Measurements from ENCODE around the gene CMIP. TPM values are rescaled to one million over a fixed set of nuclear protein-coding genes. Genes with fewer than 3 reads are reported as not detected.

The CMIP gene
- total RNA-seq, 1 experiment from 2014 or later, result 25.7 TPM

GRCh38 chr16:81675662-81676061 is 231.1 kb downstream of the CMIP start:
- POLR2A ChIA-PET (ENCODE audit: unreplicated experiment), result no interaction called here
- Histone ChIP-seq H3K27me3 (ENCODE audit: low read length) (no peaks in the 10 kb centered on the region), H3K9me2 (replicated peaks; ENCODE audit: low read length) (no peaks in the 10 kb centered on the region), H2AFZ (ENCODE audit: low read length) (no peak overlapping the region), H3K36me3 (ENCODE audit: low read depth, low read length) (peaks cover 13% of the 10 kb centered on the region), H3F3A (ENCODE audit: low read length, unreplicated experiment) (no peaks in the 10 kb centered on the region), H3K4me3 (ENCODE audit: low read length) (no peak overlapping the region), H3K9me3 (ENCODE audit: low read length) (no peaks in the 10 kb centered on the region), H3K4me1 (ENCODE audit: insufficient read depth, low read length) (no peaks in the 10 kb centered on the region), H4K20me1 (ENCODE audit: low read length) (no peaks in the 10 kb centered on the region), H3K79me2 (ENCODE audit: low read length) (no peaks in the 10 kb centered on the region), H3K4me2 (ENCODE audit: low read length) (no peak overlapping the region), H3K9ac (ENCODE audit: low read length) (no peak overlapping the region), H3K27ac (ENCODE audit: low read length) (no peak overlapping the region)
- no TSS peak for BruUV-seq (replicated peaks)
- intact Hi-C loops (cut with micrococcal nuclease), result no loop called here
- DNase-seq (no peak), ATAC-seq (no peak)
- TF ChIP-seq EZH2phosphoT487 (IDR thresholded peaks at IDR 0.05; ENCODE audit: borderline replicate concordance, low read length) (no peak), EZH2 (IDR thresholded peaks at IDR 0.05; ENCODE audit: low read length, unreplicated experiment) (no peak), CTCF (conservative IDR thresholded peaks at IDR 0.05; ENCODE audit: low read depth, low read length) (no peak)
- CTCF ChIA-PET, result no interaction called here

- no peaks in the 10 kb centered on the region for H3K4me1 ChIP-seq (ENCODE audit: insufficient read depth, low read length)
- H2AFZ ChIP-seq (ENCODE audit: low read length), result no peak overlapping the region
- intact Hi-C loops (cut with micrococcal nuclease), result no loop called here
- ATAC-seq (no peak), DNase-seq (no peak)
- H3K27ac ChIP-seq (ENCODE audit: low read length), result no peak overlapping the region
- H3K9me2 ChIP-seq (replicated peaks; ENCODE audit: low read length), result no peaks in the 10 kb centered on the region
- H4K20me1 ChIP-seq (ENCODE audit: low read length), result no peaks in the 10 kb centered on the region
- no peak overlapping the region for H3K4me3 ChIP-seq (ENCODE audit: low read length)
- CTCF ChIA-PET, result no interaction called here
- H3K9me3 ChIP-seq (ENCODE audit: low read length), result no peaks in the 10 kb centered on the region
- BruUV-seq (replicated peaks), result no TSS peak
- H3K79me2 ChIP-seq (ENCODE audit: low read length), result no peaks in the 10 kb centered on the region
- H3F3A ChIP-seq (ENCODE audit: low read length, unreplicated experiment), result no peaks in the 10 kb centered on the region
- POLR2A ChIA-PET (ENCODE audit: unreplicated experiment), result no interaction called here
- no peaks in the 10 kb centered on the region for H3K27me3 ChIP-seq (ENCODE audit: low read length)
- H3K9ac ChIP-seq (ENCODE audit: low read length), result no peak overlapping the region
- H3K36me3 ChIP-seq (ENCODE audit: low read depth, low read length), result peaks cover 13% of the 10 kb centered on the region
- H3K4me2 ChIP-seq (ENCODE audit: low read length), result no peak overlapping the region
- TF ChIP-seq EZH2phosphoT487 (IDR thresholded peaks at IDR 0.05; ENCODE audit: borderline replicate concordance, low read length) (no peak), CTCF (conservative IDR thresholded peaks at IDR 0.05; ENCODE audit: low read depth, low read length) (no peak), EZH2 (IDR thresholded peaks at IDR 0.05; ENCODE audit: low read length, unreplicated experiment) (no peak)
Measured at GRCh38 chr16:81676066-81676882, 231.7 kb downstream of the CMIP start.
